IPS-NIHi11 (cell line): ENCODE results near the gene UBA6.

Experiments
- DNase-seq: peaks from one replicate; pipeline ENCODE4 v3.0.0; 2012; ENCODE audit warnings: mixed read lengths, low spot score

Gene UBA6

DNA sequence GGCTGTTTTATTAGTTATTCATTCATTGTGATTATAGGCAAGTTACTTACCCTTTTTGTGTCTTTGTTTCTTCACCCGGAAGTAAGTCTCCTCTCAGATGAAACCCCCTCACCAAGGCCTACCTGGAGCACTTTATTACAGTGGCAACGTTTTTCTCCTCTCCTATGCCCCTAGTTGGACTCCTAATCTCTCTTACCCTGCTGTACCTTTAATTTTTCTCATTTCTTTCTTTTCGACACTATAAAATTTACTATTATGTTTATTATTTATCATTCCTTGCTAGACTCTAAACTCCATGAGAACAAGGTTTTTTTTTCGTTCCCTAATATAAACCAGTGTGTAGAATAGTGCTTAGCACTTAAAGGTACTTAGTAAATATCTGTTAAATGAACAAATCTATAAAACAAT lies 124.9 kb downstream of the UBA6 start:
- DNase-seq, result no peak

- no peak for DNase-seq
Measured at GRCh38 chr4:67575232-67576058, 125.5 kb downstream of the UBA6 start.

DNA sequence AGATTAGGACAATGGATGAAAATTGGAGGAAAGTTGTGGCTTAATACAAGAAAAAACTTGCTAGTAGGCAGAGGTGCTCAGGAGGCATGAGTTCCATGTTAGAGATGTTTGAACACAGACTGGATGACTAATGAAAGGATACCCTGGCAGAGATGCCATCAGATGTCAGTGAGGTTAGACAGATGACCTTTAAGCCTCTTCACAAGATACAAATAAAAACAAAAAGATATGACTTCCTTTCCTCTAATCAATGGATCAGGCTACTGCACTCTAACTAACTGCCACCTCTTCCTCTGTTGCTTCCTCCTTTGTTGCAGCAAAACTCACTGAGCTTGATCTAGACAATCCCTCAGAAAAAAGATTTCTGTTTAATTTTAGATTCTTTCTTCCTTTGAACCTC lies 127.8 kb downstream of the UBA6 start:
- no peak for DNase-seq

DNA sequence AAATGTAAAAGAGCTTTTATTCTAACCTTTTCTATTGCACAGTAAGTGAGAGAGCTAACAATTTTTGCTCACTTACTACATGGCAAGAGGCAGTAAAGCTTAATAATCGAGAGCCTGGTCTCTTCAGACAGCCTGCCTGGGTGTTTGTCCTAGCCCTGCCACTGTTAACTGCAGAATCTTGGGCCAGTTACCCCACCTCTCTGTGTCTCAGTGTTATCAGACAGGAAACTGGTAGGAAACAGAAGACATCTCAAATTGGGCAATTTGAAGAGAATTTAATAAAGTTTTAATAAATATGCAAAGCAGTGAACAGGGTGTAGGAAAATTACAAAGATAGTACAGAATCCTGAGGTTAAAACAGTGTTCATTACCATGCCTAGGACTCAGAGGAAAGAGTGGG lies 129.0 kb downstream of the UBA6 start:
- no peak for DNase-seq

DNA sequence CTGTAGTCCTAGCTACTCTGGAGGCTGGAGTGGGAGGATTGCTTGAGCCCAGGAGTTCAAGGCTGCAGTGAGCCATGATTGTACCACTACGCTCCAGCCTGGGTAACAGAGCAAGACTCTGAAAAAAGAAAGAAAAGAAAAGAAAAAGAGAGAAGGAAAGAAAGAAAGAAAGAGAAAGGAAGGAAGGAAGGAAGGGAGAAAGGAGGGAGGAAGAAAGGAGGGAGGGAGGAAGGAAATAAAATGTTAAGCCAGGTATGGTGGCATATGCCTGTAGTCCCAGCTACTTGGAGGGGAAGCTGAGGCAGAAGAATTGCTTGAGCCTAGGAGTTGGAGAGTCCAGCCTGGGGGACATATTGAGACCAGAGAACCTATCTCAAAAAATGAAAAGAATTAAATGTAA lies 130.4 kb downstream of the UBA6 start:
- DNase-seq, result no peak

GRCh38 chr4:67568820-67569219 lies 132.1 kb downstream of the UBA6 start:
- no peak for DNase-seq

DNA sequence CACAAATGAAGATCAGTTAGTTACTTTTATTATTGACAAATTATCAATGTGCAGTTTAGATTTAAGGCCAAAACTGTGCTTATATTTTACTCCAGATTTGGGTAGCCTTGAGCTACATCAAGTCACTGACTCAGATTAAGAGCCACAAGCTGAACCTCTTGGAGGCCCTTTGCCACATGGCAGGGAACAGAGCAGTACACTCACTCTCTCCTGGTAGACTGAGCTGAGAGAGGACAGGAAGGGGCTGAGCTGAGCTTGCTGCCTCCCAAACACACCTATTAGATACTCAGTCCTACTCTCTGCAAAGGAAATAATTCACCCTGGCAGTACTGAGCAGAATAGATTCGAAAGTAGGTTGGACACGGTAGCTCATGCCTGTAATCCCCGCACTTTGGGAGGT lies 134.6 kb downstream of the UBA6 start:
- DNase-seq, result no peak

DNA sequence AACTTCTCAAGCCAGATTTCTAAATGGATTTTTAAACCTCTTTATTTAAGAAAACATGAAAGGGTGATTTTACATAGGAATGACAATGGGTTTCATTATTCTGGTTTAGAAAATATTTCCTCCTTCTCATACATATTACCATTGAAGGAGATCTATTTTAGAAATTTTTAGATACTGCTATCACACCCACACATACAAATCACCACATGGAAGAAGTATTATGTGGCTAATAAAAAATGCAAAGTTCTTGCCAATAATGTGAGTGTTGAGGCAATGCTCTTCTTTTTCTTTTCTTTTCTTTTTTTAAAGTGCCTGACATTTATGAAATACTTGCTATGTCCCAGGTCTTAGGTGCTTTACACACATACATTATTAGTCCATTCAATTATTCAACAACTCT lies 135.7 kb downstream of the UBA6 start:
- no peak for DNase-seq
